ENCODE results near the gene HSPA1L.
"Not testable (repeated sequence)": the region's sequence is repeated elsewhere in the genome, so short reads cannot be mapped to it uniquely, and the experiment has no call there.

HSPA1L gene

DNA sequence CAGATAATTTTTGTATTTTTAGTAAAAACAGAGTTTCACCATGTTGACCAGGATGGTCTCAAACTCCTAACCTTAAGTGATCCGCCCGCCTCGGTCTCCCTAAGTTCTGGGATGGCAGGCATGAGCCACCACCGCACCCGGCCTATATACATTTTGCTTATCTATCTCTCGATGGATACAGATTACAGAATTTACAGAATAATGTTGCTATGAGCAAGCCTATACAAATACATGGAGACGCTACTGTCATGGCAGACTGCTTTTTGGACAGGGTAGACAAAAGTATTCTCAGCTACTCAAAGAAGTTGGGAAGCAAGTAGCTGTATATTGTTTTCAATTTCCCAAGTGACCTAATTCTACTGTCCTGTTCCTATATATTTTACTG, 1.6 kb downstream of the HSPA1L start:
- DNase-seq: no peak

DNA sequence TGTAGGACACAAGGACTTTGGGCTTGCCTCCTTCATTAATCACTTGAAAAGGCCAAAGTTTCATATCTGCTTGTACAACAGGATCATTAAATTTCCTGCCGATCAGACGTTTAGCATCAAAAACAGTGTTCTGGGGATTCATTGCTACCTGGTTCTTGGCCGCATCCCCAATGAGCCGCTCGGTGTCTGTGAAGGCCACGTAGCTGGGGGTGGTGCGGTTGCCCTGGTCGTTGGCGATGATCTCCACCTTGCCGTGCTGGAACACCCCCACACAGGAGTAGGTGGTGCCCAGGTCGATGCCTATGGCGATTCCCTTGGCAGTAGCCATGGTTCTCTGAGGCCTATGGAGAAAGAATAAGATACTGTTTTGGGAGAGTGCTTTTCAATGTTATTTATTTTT, 3.4 kb downstream of the HSPA1L start:
- no peak for DNase-seq

DNA sequence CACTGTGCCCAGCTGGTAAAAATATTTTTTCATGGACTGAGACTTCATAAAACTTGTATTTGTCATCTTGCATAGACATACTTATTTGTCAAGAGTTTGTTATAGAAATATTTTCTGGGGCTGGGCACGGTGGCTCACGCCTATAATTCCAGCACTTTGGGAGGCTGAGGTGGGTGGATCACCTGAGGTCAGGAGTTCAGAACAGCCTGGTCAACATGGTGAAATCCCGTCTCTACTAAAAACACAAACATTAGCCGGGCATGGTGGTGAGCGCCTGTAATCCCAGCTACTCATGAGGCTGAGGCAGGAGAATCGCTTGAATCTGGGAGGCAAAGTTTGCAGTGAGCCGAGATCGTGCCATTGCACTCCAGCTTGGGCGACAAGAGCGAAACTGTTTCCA, 6.5 kb downstream of the HSPA1L start:
- DNase-seq: not testable (repeated sequence)

DNA sequence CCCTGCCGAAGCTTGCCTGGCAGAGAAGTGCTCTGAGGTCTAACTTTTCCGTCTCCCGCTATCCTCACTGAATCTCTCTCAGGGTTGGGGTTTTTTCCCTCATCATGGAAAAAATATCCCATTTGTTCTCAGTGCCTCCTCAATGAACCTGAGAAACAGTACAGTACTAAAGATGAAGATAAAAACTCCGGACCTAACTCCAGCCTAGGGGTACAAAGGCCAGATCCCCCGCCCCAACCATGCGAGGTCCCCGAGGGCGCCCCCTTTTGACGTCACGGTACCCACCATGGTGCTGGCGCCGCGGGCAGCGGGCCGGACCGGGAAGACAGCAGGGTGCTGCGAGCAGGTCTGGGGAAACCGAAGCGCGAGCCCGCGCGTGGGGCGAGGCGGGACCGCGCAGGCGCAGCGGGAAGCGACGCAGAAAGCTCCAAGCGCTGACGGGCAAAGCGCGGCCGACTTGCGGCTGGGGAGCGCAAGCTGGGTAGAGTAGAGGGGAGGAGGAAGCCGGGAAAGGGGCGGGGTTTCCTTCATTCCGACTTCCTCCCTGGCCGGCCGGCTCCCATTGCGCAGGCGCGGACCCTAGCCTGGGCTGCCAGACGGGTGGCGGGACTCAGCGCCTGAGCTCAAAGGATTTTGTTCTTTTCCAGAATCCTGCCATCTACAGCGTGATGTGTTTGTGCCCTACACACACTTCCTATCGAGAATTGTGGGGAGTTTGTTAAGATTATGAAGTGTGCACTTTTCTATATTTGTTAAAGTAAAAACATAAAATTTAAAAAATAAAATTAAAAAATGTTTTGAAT, 8.4 kb downstream of the HSPA1L start, which contains the start of gene LSM2:
Gene LSM2, minus strand, starts transcription at position 497 of the 803 bp plus-strand sequence. Its CDS starts 209 bp downstream, at position 288.
- peak; percentile 27 to 87 for DNase-seq

DNA sequence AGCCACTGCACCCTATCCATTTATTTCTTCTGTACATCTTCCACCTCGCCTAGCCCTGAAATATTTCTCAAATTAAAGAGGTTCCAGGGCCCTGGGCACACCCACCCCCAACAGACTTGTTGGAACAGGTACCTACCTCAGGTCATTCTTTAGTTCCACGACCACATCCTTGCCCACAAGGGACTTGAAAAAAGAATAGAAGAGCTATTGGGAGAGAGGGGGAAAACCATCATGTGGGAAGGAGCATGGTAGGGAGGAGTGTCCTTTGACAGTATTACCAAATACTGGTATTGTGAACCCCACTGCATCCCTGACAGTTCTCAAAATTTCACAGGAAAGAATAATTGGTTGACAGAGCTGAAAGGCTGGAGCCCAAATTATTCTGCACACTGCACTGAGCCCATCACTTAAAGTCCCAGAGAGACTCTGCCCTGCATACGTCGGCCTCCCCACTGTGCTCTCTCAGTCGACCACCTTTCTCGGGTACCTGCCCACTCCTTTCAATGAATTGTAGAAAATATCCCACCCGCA, 9.1 kb downstream of the HSPA1L start:
- no peak for DNase-seq

DNA sequence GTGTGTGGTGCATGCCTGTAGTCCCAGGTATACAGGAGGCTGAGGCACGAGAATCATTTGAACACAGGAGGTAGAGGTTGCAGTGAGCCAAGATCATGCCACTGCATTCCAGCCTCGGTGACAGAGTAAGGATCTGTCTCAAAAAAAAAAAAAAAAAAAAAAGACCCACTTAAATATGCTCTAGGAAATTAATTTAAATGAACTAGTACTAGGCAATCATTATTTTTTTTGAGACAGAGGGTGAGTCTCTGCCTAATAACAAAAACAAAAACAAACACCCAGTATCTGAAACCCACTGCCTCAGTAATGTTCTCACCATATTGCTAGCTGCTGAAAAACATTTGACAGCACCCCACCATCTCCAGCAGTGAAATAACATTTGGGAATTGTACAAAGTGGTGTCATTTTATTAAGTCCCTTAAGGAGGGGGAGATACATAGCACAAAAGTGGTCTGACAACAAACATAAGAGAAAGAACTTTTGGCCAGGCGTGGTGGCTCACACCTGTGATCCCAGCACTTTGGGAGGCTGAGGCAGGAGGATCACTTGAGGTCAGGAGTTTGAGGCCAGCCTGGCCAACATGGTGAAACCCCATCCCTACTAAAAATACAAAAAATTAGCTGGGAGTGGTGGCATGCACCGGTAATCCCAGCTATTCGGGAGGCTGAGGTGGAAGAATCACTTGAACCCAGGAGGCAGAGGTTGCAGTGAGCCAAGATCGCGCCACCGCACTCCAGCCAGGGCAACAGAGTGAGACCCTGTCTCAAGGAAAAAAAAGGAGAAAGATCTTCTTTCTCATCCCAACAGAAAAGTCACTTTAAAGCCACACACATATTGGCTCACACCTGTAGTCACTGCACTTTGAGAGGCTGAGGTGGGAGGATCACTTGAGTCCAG, 13.8 kb downstream of the HSPA1L start:
- DNase-seq: not testable (repeated sequence)

DNA sequence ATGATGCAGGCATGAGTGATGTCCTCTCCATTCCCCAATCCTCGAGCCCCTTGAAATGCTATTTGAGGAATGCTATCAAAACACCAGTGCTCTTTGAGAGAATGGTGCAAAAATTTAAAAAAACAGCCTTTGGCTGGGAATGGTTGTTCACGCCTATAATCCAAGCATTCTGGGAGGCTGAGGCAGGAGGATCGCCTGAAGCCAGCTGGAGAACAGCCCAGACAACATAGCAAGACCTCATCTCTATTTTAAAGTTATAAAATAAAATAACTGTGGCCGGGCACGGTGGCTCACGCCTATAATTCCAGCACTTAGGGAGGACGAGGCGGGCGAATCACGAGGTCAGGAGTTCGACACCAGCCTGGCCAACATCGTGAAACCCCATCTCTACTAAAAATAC, 15.3 kb downstream of the HSPA1L start:
- no peak for DNase-seq

DNA sequence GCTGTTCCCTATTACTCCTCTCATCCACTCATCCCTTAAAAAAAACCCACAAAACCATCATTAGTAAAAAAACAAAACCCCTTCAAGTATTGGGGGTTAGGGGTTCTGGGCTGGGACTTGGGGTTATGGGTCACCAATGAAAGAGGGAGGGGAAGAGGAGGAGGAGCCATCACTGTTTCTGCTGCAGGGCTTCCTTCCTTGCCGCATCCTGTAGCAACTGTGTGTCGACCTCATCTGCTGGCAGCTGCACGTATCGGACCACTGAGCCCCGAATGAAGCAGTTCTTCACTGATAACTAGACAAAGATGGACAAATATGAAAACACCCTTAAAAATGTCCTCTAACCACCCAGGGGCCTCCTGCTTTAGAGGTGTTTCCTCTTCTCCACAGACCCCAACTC, 17.5 kb downstream of the HSPA1L start:
- no peak for DNase-seq

DNA sequence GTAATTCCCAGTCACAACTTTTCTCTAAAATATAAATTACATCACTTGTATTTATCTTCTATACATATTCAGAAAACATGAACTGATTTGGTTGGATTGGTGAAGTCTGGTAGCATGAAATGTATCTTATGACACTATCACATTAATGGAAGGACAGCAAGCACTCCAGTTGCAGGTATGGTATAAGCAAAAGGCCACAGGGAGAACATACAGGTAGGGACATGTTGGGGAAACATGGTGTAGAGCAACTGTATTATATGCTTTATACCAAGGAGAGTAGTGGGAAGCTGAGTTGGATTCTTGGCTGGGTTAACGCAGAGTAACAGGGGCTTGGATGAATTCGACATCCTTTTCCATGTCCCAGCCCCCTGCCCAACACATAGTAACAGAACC, 18.1 kb downstream of the HSPA1L start:
- DNase-seq: no peak

DNA sequence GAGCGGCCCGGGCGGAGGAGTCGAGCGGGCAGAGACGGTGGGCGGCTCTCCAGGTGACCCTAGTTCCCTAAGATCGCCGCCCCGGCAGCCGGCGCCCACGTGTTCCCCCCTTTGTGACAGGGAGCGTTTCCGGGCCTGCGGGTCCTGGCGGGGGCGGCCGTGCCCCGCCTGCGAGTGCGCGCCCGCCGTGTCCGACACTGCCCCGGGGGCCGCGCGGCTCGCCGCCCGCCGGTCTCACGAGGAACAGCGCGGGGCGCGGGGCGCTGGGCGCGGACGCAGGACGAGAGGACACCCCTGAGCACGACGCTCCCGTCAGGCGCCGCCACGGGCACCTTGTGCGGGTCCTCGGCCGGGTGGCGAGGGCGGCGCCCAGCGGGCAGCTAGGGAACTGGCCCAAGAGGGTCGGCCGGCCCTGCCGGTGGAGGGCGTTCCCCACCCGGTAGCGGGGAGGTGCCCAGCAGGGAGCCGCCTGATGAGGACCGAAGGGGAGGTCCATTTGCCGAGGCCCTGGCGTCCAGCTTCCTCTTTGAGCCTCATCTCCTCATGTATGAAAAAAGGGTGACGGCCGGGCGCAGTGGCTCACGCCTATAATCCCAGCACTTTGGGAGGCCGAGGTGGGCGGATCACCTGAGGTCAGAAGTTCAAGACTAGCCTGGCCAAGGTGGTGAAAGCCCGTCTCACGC, 19.3 kb downstream of the HSPA1L start, which contains the start of gene VARS1:
Gene VARS1, minus strand, starts transcription at position 137 of the 683 bp plus-strand sequence. CDS start 535 bp downstream, outside the sequence.
- peak in 1 of 2 experiments; percentile 34 for DNase-seq

DNA sequence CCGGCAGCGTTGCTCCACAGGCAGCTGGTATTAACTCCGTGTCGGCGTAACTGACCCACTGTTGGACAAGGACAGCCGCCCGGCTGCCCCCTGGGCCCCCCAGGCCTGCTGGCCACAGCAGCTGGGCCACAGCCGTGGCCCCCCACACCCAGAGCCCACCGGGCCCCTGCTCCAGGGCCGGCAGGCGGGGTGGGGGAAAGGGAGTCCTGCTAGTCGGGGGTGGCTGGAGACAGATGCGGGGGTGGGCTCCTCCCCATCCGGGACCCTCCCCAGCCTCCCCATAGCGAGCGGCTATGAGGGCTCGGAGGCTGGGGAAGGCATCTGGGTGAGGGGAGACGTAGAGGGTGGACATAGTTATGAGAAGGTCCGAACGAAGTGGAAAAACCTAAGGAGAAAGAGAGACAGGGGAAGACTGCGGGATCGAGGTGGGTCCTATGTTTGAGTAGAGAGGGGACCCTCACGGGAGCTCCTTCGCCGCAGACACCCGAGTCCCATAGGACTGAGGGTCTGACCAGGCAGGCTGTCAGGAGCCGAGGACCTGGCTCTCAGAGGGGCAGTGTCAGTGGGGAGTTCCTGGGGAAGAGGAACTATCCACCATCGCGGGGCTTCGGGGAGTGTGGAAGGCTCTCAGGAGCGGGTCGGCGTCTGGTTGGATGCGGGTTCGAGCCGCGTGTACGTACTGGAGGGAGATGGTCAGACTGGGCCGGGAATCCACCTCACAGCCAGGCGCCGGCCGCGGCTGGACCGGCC, 20.0 kb downstream of the HSPA1L start:
- no peak for DNase-seq

DNA sequence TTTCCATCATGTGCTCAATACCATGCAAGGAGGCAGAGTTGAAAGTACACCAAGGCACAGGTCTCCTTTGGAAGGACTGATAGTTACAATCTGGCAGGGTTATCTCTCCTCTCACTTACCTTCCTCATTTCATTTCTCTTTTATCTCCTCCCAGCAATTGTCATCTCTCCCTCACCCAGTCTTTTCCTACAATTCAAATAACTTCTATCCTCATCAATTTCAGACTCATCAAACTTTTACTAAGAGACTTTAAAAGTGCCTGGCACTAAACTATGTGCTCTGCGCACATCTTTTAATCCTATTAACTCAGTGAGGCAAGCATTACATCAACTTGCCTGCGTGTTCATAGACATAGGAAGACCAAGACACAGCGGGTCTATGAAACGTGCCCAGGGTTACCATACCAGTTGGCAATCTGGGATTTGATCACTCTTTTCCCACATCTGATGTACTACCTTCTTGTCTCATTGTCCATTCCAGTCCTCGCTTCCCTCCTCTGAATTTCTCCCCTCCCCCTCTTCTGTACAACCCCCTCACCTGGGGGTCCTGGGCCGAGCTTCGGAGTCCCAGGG, 20.7 kb downstream of the HSPA1L start:
- DNase-seq: no peak

DNA sequence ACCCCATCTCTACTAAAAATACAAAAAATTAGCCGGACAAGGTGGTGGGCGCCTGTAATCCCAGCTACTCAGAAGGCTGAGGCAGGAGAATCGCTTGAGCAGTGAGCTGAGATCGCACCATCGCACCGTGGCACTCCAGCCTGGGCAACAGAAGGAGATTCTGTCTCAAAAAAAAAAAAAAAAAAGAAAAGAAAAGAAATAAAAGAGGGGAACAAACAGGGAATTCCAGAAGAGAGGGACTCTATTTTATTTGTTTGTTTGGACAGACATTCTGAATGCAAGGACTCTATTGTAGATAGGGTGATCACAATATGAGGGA, 21.2 kb downstream of the HSPA1L start:
- DNase-seq: not testable (repeated sequence)

DNA sequence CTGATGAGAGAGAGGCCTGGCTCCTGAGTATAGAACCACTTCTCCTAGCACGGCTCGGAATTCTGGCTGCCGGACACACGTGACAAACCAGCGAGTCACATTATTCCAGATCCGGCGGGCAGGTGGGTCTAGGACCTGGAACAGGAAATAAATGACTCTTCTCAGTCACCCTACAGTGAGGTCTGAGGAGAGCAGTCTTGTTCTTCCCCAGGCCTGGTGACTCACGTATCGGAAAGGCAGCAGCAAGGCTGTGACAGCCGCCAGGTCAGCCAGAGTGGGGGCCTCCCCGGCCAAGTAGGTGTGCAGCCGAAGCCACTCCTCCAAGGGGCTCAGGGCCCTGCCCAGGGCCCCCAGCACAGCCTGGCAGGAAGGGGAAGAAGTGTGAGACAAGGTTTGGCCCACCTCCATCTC, 22.3 kb downstream of the HSPA1L start:
- DNase-seq: no peak

DNA sequence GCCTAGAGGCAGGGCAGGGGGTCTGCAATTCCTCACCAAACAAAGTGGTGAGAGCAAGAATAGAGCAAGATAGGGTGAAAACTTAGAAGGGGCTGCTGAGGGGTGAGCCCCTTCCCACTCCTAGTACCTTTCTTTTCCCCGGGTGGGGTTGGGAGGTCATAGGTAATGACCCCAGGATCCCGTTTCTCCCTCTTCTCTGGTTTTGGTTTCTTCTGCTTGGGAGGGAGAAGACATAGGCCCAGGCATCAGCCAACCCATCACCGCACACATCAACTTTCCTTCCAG, 23.1 kb downstream of the HSPA1L start:
- DNase-seq: no peak

DNA sequence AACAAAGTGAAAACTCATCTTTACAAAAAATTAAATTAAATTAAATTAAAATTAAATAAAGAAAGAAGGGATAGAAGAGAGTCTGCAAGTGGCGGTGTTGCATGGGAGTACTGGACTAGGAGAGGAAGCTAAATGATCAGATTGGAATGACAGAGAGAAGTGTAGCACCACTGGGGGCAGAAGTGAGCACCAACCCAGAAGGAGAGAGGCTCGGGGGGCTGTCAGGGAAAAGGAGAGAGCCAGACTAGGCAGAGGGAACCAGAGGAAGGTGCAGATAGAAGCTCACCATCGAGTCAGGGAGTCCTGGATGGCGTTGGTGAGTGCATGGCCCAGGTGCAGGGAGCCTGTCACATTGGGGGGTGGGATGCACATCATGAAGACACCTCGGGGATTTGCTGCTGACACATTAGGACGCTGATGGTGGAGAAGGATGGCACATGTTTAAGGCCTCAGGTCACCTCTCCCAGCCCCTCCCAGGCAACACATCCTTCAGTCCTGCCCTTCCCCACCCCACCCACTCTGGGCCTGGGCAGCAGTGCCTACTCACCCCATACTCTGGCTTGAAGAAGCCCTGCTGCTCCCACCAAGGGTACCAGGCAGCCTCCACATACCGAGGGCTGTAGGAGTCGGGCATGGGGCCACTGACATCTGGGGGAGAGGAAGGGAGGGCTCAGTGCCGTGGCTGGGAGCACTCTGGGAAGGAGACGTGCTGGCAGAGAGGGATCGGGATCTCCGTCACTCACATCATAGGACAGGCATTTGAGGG, 23.6 kb downstream of the HSPA1L start:
- DNase-seq: no peak

DNA sequence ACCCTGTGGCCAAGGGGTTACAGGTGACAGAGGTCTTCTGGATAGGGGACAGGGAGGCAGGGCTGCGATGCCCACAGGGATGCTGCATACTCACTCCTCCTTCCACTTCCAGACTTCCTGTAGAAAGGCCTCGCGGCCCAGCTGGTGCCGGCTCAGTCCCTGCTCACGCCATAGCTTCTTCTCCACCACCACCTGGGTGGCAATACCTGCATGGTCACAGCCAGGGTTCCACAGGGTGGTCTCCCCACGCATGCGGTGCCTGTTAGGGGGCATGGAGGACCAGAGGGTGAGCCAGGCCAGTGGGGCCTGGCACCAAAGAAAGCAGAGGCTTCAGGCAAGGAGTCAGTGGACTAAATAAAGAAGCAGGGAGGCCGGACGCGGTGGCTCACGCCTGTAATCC, 29.6 kb downstream of the HSPA1L start:
- DNase-seq: no peak

DNA sequence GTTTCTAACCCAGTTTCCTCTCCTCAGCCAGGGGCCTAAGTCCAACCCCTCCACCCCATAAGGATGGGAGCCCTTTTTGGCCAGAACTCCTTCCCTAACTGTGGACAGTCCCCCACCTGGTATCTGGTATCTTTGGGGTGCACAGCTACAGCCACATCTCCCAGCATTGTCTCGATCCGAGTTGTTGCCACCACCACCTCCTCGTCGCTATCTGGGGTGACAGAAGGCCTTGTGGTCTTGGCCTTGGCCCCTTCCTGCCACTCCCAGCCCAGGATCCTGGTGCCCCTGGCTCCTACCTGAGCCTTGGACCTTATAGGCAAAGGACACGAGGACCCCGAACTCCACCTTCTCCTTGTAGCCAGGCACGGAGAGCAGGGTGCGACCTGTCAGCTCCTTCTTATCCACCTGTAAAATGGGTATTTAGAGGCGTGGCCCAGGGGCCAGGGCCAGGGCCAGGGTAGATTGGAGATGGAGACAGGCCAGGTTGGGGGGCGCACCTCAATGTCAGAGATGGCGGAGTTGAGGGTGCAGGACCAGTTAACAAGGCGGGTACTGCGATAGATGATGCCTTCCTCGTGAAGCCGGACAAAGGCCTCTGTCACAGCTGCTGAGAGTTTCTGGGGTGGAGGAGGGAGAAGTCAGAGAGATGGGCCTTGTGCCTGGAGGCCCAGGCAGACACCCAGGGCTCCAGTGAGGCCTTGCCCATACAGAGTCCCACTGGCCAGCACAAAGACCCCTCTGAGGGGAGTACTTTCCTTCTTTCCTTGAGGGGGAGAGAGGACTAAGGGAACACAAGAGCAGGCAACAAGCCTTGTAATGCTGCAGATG, 30.8 kb downstream of the HSPA1L start:
- DNase-seq: no peak

DNA sequence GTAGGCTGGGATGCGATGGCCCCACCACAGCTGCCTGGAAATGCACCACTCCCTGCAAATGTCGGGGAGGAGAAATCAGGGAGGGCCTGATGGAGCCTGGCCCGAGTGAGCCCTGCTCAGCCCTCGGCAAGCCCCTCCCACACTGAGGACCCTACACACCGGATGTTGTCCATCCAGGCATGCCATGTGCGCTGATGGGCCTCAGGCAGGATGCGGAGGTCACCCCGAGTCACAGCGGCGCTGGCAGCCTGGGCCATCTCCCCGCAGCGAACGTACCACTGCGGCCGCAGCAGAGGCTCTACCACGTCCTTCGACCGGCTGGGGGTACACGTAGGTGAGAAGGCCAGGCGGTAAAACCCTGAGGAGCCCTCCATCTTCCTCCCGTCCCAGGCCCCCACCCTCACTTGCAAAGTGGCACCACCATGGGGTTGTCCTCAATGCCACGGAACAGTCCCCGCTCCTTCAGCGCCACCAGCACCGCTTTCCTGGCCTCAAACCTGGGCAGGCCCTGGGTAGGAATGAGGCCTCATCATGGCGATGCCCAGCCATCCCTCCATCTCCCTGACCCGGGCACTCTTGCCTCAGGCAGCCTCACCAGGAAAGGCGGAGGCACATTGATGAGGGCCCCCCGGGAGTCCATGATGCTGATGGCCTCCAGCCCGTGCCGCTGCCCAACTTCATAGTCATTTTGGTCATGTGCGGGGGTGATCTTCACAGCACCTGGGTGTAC, 32.8 kb downstream of the HSPA1L start:
- DNase-seq: no peak

Measured in cerebellar nuclear complex (tissue), 1 donor.